H1 (cell line): Measurements from ENCODE around the gene RUNX1. TPM values are rescaled to one million over a fixed set of nuclear protein-coding genes. Genes with fewer than 3 reads are reported as not detected.

ENCODE experiments used
- CTCF ChIA-PET: fragments of 300-600 bp; sonication (Branson Sonifier 250); formaldehyde crosslinking; loops from one replicate; lab custom pipeline; 2021; ENCODE audit not compliant: partially characterized antibody; lab: Charles Lee
- POLR2A ChIA-PET: fragments of 300-600 bp; sonication (Branson Sonifier 250); formaldehyde crosslinking; loops from one replicate; lab custom pipeline; 2021; ENCODE audit warnings: inconsistent platforms; ENCODE audit not compliant: partially characterized antibody; lab: Charles Lee
- DNase-seq, 2 experiments: peaks; one replicate each; pipeline versions ENCODE4 v3.0.0 to v3.0.0-alpha.2; 2010 to 2022; ENCODE audit warnings: low spot score in 2 of 2, low read depth in 1 of 2, mixed read lengths in 1 of 2
- FAIRE-seq: peaks from 2 replicates; lab custom pipeline; 2011; peaks lifted over from hg19 to GRCh38; lab: Jason Lieb, UNC
- H2AFZ ChIP-seq: 2 replicates; pipeline ENCODE4 v1.8.1; 2012; ENCODE audit warnings: low read length, inconsistent platforms
- H2AK5ac ChIP-seq: 2 replicates; pipeline ENCODE4 v1.6.1; 2013; ENCODE audit warnings: low read depth, low read length
- H2BK120ac ChIP-seq: replicated peaks from 2 replicates; pipeline ENCODE3; 2013; ENCODE audit warnings: low read depth, low read length, inconsistent platforms
- H2BK12ac ChIP-seq: 2 replicates; pipeline ENCODE4 v1.6.1; 2013; ENCODE audit warnings: low read depth, low read length
- H2BK15ac ChIP-seq: 2 replicates; pipeline ENCODE4 v1.6.1; 2013; ENCODE audit warnings: low read length
- H2BK20ac ChIP-seq: 2 replicates; pipeline ENCODE4 v1.6.1; 2013; ENCODE audit warnings: low read length
- H2BK5ac ChIP-seq: 2 replicates; pipeline ENCODE4 v1.6.1; 2013; ENCODE audit warnings: low read depth, low read length
- H3K14ac ChIP-seq: 2 replicates; pipeline ENCODE4 v1.6.1; 2013; ENCODE audit warnings: inconsistent platforms; ENCODE audit not compliant: insufficient read length
- H3K18ac ChIP-seq: 2 replicates; pipeline ENCODE4 v1.6.1; 2013; ENCODE audit warnings: low read length; ENCODE audit errors: extremely low read depth
- H3K23ac ChIP-seq: 2 replicates; pipeline ENCODE4 v1.6.1; 2013; ENCODE audit warnings: inconsistent platforms; ENCODE audit not compliant: insufficient read length
- H3K23me2 ChIP-seq: 2 replicates; pipeline ENCODE4 v1.6.1; 2013; ENCODE audit warnings: low read depth, low read length
- H3K27ac ChIP-seq: 2 replicates; pipeline ENCODE4 v1.6.1; 2011; ENCODE audit warnings: low read depth, low read length, inconsistent platforms
- H3K27me3 ChIP-seq, 4 experiments: replicated peaks in 1 of 4; 1 replicate in 1 of 4; 2 replicates in 3 of 4; pipeline versions ENCODE4 v1.6.1 to v1.8.1; 2011 to 2013; ENCODE audit warnings: low read length in 3 of 4, mild to moderate bottlenecking in 3 of 4, inconsistent platforms in 2 of 4, mixed read lengths in 2 of 4, moderate library complexity in 1 of 4; ENCODE audit not compliant: control insufficient read depth in 3 of 4, insufficient read depth in 3 of 4; ENCODE audit errors: extremely low read depth in 1 of 4
- H3K36me3 ChIP-seq, 4 experiments: 2 replicates each; pipeline versions ENCODE4 v1.6.1 to v1.8.1; 2011 to 2013; ENCODE audit warnings: mild to moderate bottlenecking in 4 of 4, low read length in 3 of 4, moderate library complexity in 2 of 4, control low read depth in 1 of 4, inconsistent platforms in 1 of 4; ENCODE audit not compliant: insufficient read depth in 4 of 4, control insufficient read depth in 2 of 4
- H3K4ac ChIP-seq: replicated peaks from 2 replicates; pipeline ENCODE3; 2013; ENCODE audit warnings: low read length, low read depth, mixed read lengths, inconsistent platforms; ENCODE audit not compliant: insufficient read length
- H3K4me1 ChIP-seq, 4 experiments: replicated peaks in 1 of 4; 1 replicate in 1 of 4; 2 replicates in 3 of 4; pipeline versions ENCODE4 v1.6.1 to v1.8.1; 2011 to 2013; ENCODE audit warnings: low read length in 3 of 4, inconsistent platforms in 2 of 4, mixed read lengths in 1 of 4; ENCODE audit not compliant: insufficient read depth in 4 of 4, control insufficient read depth in 3 of 4
- H3K4me2 ChIP-seq, 2 experiments: 2 replicates each; pipeline versions ENCODE4 v1.6.1 to v1.8.1; 2011 to 2013; ENCODE audit warnings: low read depth in 2 of 2, low read length in 2 of 2, control low read depth in 1 of 2, inconsistent platforms in 1 of 2, mild to moderate bottlenecking in 1 of 2; ENCODE audit not compliant: insufficient read depth in 1 of 2
- H3K4me3 ChIP-seq, 4 experiments: fragments of 200-600, 300-600 bp in 1 of 4; sonication (generic), shearing (Covaris generic), sonication (Bioruptor Twin) in 1 of 4; 2 replicates each; pipeline versions ENCODE4 v1.5.1 to v1.8.1; 2011 to 2016; ENCODE audit warnings: low read length in 4 of 4, low read depth in 3 of 4, control low read depth in 2 of 4, inconsistent platforms in 2 of 4, mild to moderate bottlenecking in 2 of 4, mixed read lengths in 1 of 4, moderate library complexity in 1 of 4; ENCODE audit not compliant: insufficient read depth in 2 of 4; ENCODE audit errors: extremely low read depth in 1 of 4
- H3K56ac ChIP-seq: replicated peaks from 2 replicates; pipeline ENCODE3; 2013; ENCODE audit warnings: low read depth, mild to moderate bottlenecking, mixed read lengths, low read length, inconsistent platforms; ENCODE audit not compliant: insufficient read length
- H3K79me1 ChIP-seq: 2 replicates; pipeline ENCODE4 v1.6.1; 2013; ENCODE audit warnings: low read depth, low read length, control low read depth
- H3K79me2 ChIP-seq, 2 experiments: 2 replicates each; pipeline versions ENCODE4 v1.6.1 to v1.8.1; 2012 to 2013; ENCODE audit warnings: low read length in 2 of 2, mild to moderate bottlenecking in 2 of 2, inconsistent platforms in 1 of 2; ENCODE audit not compliant: insufficient read depth in 2 of 2, control insufficient read depth in 1 of 2
- H3K9ac ChIP-seq, 4 experiments: replicated peaks in 1 of 4; 1 replicate in 1 of 4; 2 replicates in 3 of 4; pipeline versions ENCODE4 v1.6.1 to v1.8.1; 2011 to 2013; ENCODE audit warnings: low read depth in 3 of 4, low read length in 3 of 4, control low read depth in 2 of 4, mild to moderate bottlenecking in 2 of 4, moderate library complexity in 2 of 4, inconsistent platforms in 1 of 4; ENCODE audit errors: extremely low read depth in 1 of 4
- H3K9me3 ChIP-seq, 2 experiments: 2 replicates each; pipeline versions ENCODE4 v1.6.1 to v1.8.1; 2012 to 2013; ENCODE audit warnings: mild to moderate bottlenecking in 2 of 2, moderate library complexity in 2 of 2, control low read depth in 1 of 2, inconsistent platforms in 1 of 2, low read depth in 1 of 2, low read length in 1 of 2, mixed read lengths in 1 of 2; ENCODE audit not compliant: insufficient read depth in 2 of 2
- H4K20me1 ChIP-seq, 2 experiments: replicated peaks in 1 of 2; 2 replicates each; pipeline versions ENCODE3 to v1.8.1; 2011 to 2013; ENCODE audit warnings: inconsistent platforms in 2 of 2, low read length in 2 of 2, mild to moderate bottlenecking in 1 of 2; ENCODE audit not compliant: insufficient read depth in 2 of 2, control insufficient read depth in 1 of 2
- H4K5ac ChIP-seq: 2 replicates; pipeline ENCODE4 v1.6.1; 2013; ENCODE audit warnings: low read length, low read depth, mixed read lengths, inconsistent platforms; ENCODE audit not compliant: insufficient read length
- H4K8ac ChIP-seq: 2 replicates; pipeline ENCODE4 v1.8.0; 2013; ENCODE audit warnings: mild to moderate bottlenecking, moderate library complexity, low read length, inconsistent platforms; ENCODE audit not compliant: insufficient read depth; ENCODE audit errors: extremely low read depth
- H4K91ac ChIP-seq: replicated peaks from 2 replicates; pipeline ENCODE3; 2013; ENCODE audit warnings: low read length, mixed read lengths, inconsistent platforms; ENCODE audit not compliant: insufficient read length
- NANOG ChIP-seq: IDR thresholded peaks from 2 replicates; pipeline ENCODE4 v1.6.1; 2011; ENCODE audit warnings: low read length, low read depth, mild to moderate bottlenecking, inconsistent platforms; ENCODE audit not compliant: insufficient read depth, poor library complexity, severe bottlenecking
- WGBS, 2 experiments: shearing (Covaris generic) in 1 of 2; methylation state at CpG; one replicate each; pipeline versions ENCODE4 v1.1.6 to v1.1.7; 2013 to 2015; ENCODE audit warnings: low lambda C conversion rate in 2 of 2, mixed read lengths in 2 of 2, inconsistent platforms in 1 of 2, low coverage in 1 of 2, missing lambda C conversion rate in 1 of 2; ENCODE audit not compliant: insufficient replicate concordance in 2 of 2, insufficient coverage in 1 of 2, insufficient read length in 1 of 2; ENCODE audit errors: extremely low coverage in 1 of 2, missing lambda C conversion rate in 1 of 2; 5-methylcytosine and 5-hydroxymethylcytosine counted together
- polyA plus RNA-seq, 7 experiments: library from polyadenylated mRNA; depleted of rRNA in 3 of 7; stranded (reverse) in 5 of 7; unstranded in 2 of 7; fragments of >200 nt in 5 of 7; fragments of 200-250 nt in 2 of 7; gene quantifications; 1 replicate in 5 of 7; 2 replicates in 1 of 7; 4 replicates in 1 of 7; pipeline versions ENCODE4 v1.2.1 to v1.2.3, GENCODE V29; 2011 to 2013; ENCODE audit warnings: missing spikeins in 2 of 7, mixed read lengths in 2 of 7
- total RNA-seq: library from RNA; stranded (reverse); fragmentation: NEBNext Ultra II Directional; extraction: Animal tissue kit (Norgen Biotek cat#: 25700); gene quantifications from 2 replicates; pipeline ENCODE4 v1.2.1, GENCODE V29; 2021

Gene RUNX1
- total and polyA plus RNA-seq, 2 of the 8 experiments (the other 6 are each of a cell fraction or from before 2014, with no cell fraction given) = 0.20 to 0.60 TPM

GRCh38 chr21:34765619-34766018 lies 283.5 kb downstream of the RUNX1 start:
- H2AK5ac ChIP-seq = no peak overlapping the region
- WGBS, 2 experiments = 91% methylated on average over 4 of the region's 4 CpGs; no CpG with 5 or more reads in 1 of the 2 experiments
- H3K79me1 ChIP-seq = no peaks in the 10 kb centered on the region
- no peaks in the 10 kb centered on the region for H3K36me3 ChIP-seq
- H4K8ac ChIP-seq = no peak overlapping the region
- no peaks in the 10 kb centered on the region for H4K20me1 ChIP-seq
- H3K4me2 ChIP-seq = no peak overlapping the region
- no peaks in the 10 kb centered on the region; a peak in 1 of 4 replicates for H3K9me3 ChIP-seq
- H2AFZ ChIP-seq = no peak overlapping the region
- no peaks in the 10 kb centered on the region for H3K27me3 ChIP-seq
- no peak overlapping the region for H3K56ac ChIP-seq
- no peak overlapping the region for H3K27ac ChIP-seq
- H3K18ac ChIP-seq = no peak overlapping the region
- H3K4me1 ChIP-seq = no peaks in the 10 kb centered on the region
- no peak overlapping the region for H3K9ac ChIP-seq
- no peak overlapping the region for H3K14ac ChIP-seq
- H3K23ac ChIP-seq = no peak overlapping the region
- H2BK20ac ChIP-seq = no peak overlapping the region
- no peak for DNase-seq
- CTCF ChIA-PET = interaction anchor here (0.6 to 2.0 kb wide), 3 partner anchors 20 to 95 kb away, joined by 3 to 9 read pairs (median 3); no protein-coding TSS in a partner anchor
- no peak overlapping the region for H4K5ac ChIP-seq
- no peaks in the 10 kb centered on the region for H3K23me2 ChIP-seq
- no peak overlapping the region for H2BK12ac ChIP-seq
- no peak for FAIRE-seq
- H2BK5ac ChIP-seq = no peak overlapping the region
- no peak overlapping the region for H2BK15ac ChIP-seq
- no peaks in the 10 kb centered on the region for H3K79me2 ChIP-seq
- POLR2A ChIA-PET = no interaction called here
- H4K91ac ChIP-seq = no peak overlapping the region
- no peak overlapping the region for H2BK120ac ChIP-seq
- no peak overlapping the region for H3K4me3 ChIP-seq
- no peak overlapping the region for H3K4ac ChIP-seq
- TF ChIP-seq NANOG = no peak
